GM19452 (cell line): Measurements from ENCODE around the gene TACC3.

Experiments
- ATAC-seq: cut with Tn5 transposase; IDR thresholded peaks from one replicate; pipeline ENCODE4 v1.9.1; 2021; ENCODE audit not compliant: unreplicated experiment

The TACC3 gene

GRCh38 chr4:1788254-1788973 lies 67.1 kb downstream of the TACC3 start:
- ATAC-seq, result no peak

GRCh38 chr4:1789552-1789951 lies 68.2 kb downstream of the TACC3 start:
- no peak for ATAC-seq

- no peak for ATAC-seq
These were observed 68.7 kb downstream of the TACC3 start for GRCh38 chr4:1790005-1790404.

GRCh38 chr4:1792158-1792831 lies 71.0 kb downstream of the TACC3 start:
- no peak for ATAC-seq

- no peak for ATAC-seq
These were observed 71.6 kb downstream of the TACC3 start, which contains the start of gene FGFR3 for GRCh38 chr4:1792832-1793495. Gene FGFR3, plus strand, starts transcription at chr4:1793293. Its CDS starts 642 bp downstream, at chr4:1793935.

GRCh38 chr4:1793496-1793840 lies 72.1 kb downstream of the TACC3 start:
- no peak for ATAC-seq

- ATAC-seq, result no peak
These were observed 72.9 kb downstream of the TACC3 start for GRCh38 chr4:1793940-1794808.
